WI38 (cell line): ENCODE measurements around the gene AMD1.
A peak's percentile ranks its signal among the peaks of the same experiment; 100 is the strongest.
"Not testable (repeated sequence)": the region's sequence is repeated elsewhere in the genome, so short reads cannot be mapped to it uniquely, and the experiment has no call there.

Source experiments
- H3K4me3 ChIP-seq: 2 replicates; pipeline ENCODE4 v1.5.1; 2011; ENCODE audit warnings: low read depth, mild to moderate bottlenecking, control low read depth, low read length
- CTCF ChIP-seq: IDR thresholded peaks from 2 replicates; pipeline ENCODE4 v1.5.1; 2012; ENCODE audit warnings: low read depth, mild to moderate bottlenecking, control low read depth, low read length

AMD1 gene

GRCh38 chr6:110873981-110874879, at the start of gene AMD1:
Gene AMD1 (plus strand): TSS chr6:110874785. CDS start chr6:110875106, 321 bp downstream.
- peak within 1 kb of the TSS; percentile 96 for H3K4me3 ChIP-seq
- no peak for TF ChIP-seq CTCF

GRCh38 chr6:110826236-110827129, 48.1 kb upstream of the AMD1 start:
- no peak for TF ChIP-seq CTCF
- H3K4me3 ChIP-seq, result no peak overlapping the region

GRCh38 chr6:110828396-110828795, 46.2 kb upstream of the AMD1 start:
- no peak overlapping the region for H3K4me3 ChIP-seq
- TF ChIP-seq CTCF, result no peak

- H3K4me3 ChIP-seq, result no peak overlapping the region
- no peak for TF ChIP-seq CTCF
Measured at GRCh38 chr6:110831405-110831804, 43.2 kb upstream of the AMD1 start.

GRCh38 chr6:110833831-110834230, 40.8 kb upstream of the AMD1 start:
- H3K4me3 ChIP-seq, result no peak overlapping the region
- TF ChIP-seq CTCF, result no peak

GRCh38 chr6:110835751-110836150, 38.8 kb upstream of the AMD1 start:
- H3K4me3 ChIP-seq, result not testable (repeated sequence)

GRCh38 chr6:110841266-110841665, 33.3 kb upstream of the AMD1 start:
- TF ChIP-seq CTCF, result no peak
- H3K4me3 ChIP-seq, result no peak overlapping the region
